ENCODE data around the gene VOPP1. TPM values are rescaled to one million over a fixed set of nuclear protein-coding genes. Genes with fewer than 3 reads are reported as not detected.

VOPP1 gene
- total and polyA plus RNA-seq, 10 of the 15 experiments (the other 5 are each of a cell fraction or from before 2014, with no cell fraction given), result 32.8 to 206 (median 129) TPM

GRCh38 chr7:55565681-55566080, 6.6 kb downstream of the VOPP1 start:
- no peak for ATAC-seq
- Histone ChIP-seq H3K4me3 (peak overlapping the region; percentile 59), H3K79me2 (ENCODE audit: control insufficient read depth, insufficient read depth, low read length) (peaks cover 98% of the 10 kb centered on the region), H3K4me2 (ENCODE audit: control insufficient read depth, insufficient read depth) (peak overlapping the region; percentile 56), H3K4me1 (ENCODE audit: control insufficient read depth, insufficient read depth, low read length) (peaks cover 62% of the 10 kb centered on the region), H3K9me3 (replicated peaks; ENCODE audit: control insufficient read depth, insufficient read depth, low read length) (no peaks in the 10 kb centered on the region), H3K27ac (ENCODE audit: control insufficient read depth, insufficient read depth) (peak overlapping the region; percentile 72), H3K36me3 (ENCODE audit: control insufficient read depth in 2 of 2, insufficient read depth in 2 of 2, low read length in 1 of 2) (0 out of 4 replicates have a peak, but pooled peaks cover 0 to 2% of the 10 kb centered on the region in 2 experiments), H3K27me3 (replicated peaks in 1 of 2; ENCODE audit: control insufficient read depth in 2 of 2, insufficient read depth in 2 of 2, low read length in 1 of 2) (no peaks in the 10 kb centered on the region), H3K9ac (ENCODE audit: control insufficient read depth, insufficient read depth, low read length) (peak overlapping the region; percentile 44; the same call in 1 of the 2 replicates), H2AFZ (ENCODE audit: control insufficient read depth, low read depth, low read length) (no peak overlapping the region), H4K20me1 (ENCODE audit: control insufficient read depth, insufficient read depth) (peaks cover 3% of the 10 kb centered on the region; the same call in 1 of the 2 replicates)
- intact Hi-C loops (cut with micrococcal nuclease; ENCODE audit: unreplicated experiment) (loop anchor here (10.0 kb wide), 1 partner anchor 491 kb away; no protein-coding TSS in a partner anchor), in situ Hi-C loops (cut with MboI) (loop anchor here (25.0 kb wide), 1 partner anchor 803 kb away; the partner anchor contains the start of gene SEC61G)
- no peak for FAIRE-seq
- WGBS (ENCODE audit: insufficient coverage, insufficient replicate concordance, low lambda C conversion rate, missing lambda C conversion rate), result 17% methylated on average over 3 of the region's 3 CpGs
- no peak for DNase-seq (ENCODE audit: low read depth, low spot score)
- TF ChIP-seq E2F8 (IDR thresholded peaks at IDR 0.05; ENCODE audit: low read depth, partially characterized antibody) (no peak), IKZF1 (conservative IDR thresholded peaks at IDR 0.05) (peak; percentile 69), IKZF2 (IDR thresholded peaks at IDR 0.05) (peak in 1 of 2 experiments; percentile 42; a peak in 1 of 4 replicates), RUNX3 (IDR thresholded peaks at IDR 0.05; ENCODE audit: low read length) (peak; percentile 59), POLR2AphosphoS5 (IDR thresholded peaks at IDR 0.05; ENCODE audit: low read length) (peak; percentile 46; the same call in 1 of the 2 replicates), RELA (IDR thresholded peaks at IDR 0.05; ENCODE audit: borderline replicate concordance, partially characterized antibody) (no peak), EED (IDR thresholded peaks at IDR 0.05; ENCODE audit: low read depth) (peak; percentile 32; the same call in 1 of the 2 replicates), NR2F1 (conservative IDR thresholded peaks at IDR 0.05) (peak; percentile 68), BCL11A (IDR thresholded peaks at IDR 0.05; ENCODE audit: low read depth, low read length) (no peak)
- POLR2A ChIA-PET, result interaction anchor here (1.6 to 8.8 kb wide), 5 partner anchors 11 to 485 kb away, joined by 4 to 156 read pairs (median 32); partner anchors contain the start of genes CCT6A and PSPH
- SMC1A ChIA-PET (ENCODE audit: uncharacterized antibody, unreplicated experiment), result interaction anchor here (0.9 to 12.6 kb wide), 11 partner anchors 7 to 257 kb away, joined by 3 to 263 read pairs (median 13); no protein-coding TSS in a partner anchor
- no TSS peak for BruUV-seq (replicated peaks)
- CTCF ChIA-PET, result interaction anchor here (1.4 to 4.4 kb wide), 5 partner anchors 11 to 56 kb away, joined by 4 to 35 read pairs (median 24); no protein-coding TSS in a partner anchor
- RAD21 ChIA-PET (ENCODE audit: unreplicated experiment), result interaction anchor here (0.7 to 11.6 kb wide), 7 partner anchors 10 to 133 kb away, joined by 3 to 245 read pairs (median 11); no protein-coding TSS in a partner anchor
